K562 (cell line): ENCODE data around the gene AGPAT4. TPM values are rescaled to one million over a fixed set of nuclear protein-coding genes. Genes with fewer than 3 reads are reported as not detected.

ENCODE experiments used
- CHAMP1 ChIP-seq: fragments of 450-650 bp; IDR thresholded peaks from 2 replicates; pipeline ENCODE4 v1.6.1; 2016; ENCODE audit warnings: mild to moderate bottlenecking
- CREB3 ChIP-seq: fragments of 450-650 bp; conservative IDR thresholded peaks from 2 replicates; pipeline ENCODE4 v1.6.1; 2016; ENCODE audit warnings: missing genetic modification characterization, low read depth, mild to moderate bottlenecking, missing compliant biosample characterization, moderate library complexity
- ESRRB ChIP-seq: fragments of 250-450 bp; sonication (Bioruptor Pico); IDR thresholded peaks from 2 replicates; pipeline ENCODE4 v1.5.0; 2020; ENCODE audit warnings: mild to moderate bottlenecking, moderate library complexity, borderline replicate concordance
- KLF13 ChIP-seq: fragments of 450-650 bp; IDR thresholded peaks from 2 replicates; pipeline ENCODE4 v1.6.1; 2016; ENCODE audit warnings: missing genetic modification characterization, low read depth, mild to moderate bottlenecking, missing compliant biosample characterization, moderate library complexity, borderline replicate concordance
- MECOM ChIP-seq: fragments of 250-450 bp; sonication (Bioruptor Pico); IDR thresholded peaks from 2 replicates; pipeline ENCODE4 v1.8.0; 2022; ENCODE audit warnings: inconsistent platforms
- MLLT1 ChIP-seq, 2 experiments: fragments of 450-650 bp; IDR thresholded peaks; 2 replicates each; pipeline ENCODE4 v1.6.1; 2016
- RBFOX2 ChIP-seq: fragments of 200-400 bp; formaldehyde crosslinking; IDR thresholded peaks from 2 replicates; pipeline ENCODE4 v1.6.1; 2017; ENCODE audit warnings: low read depth, mild to moderate bottlenecking, low read length, moderate library complexity
- SNAPC5 ChIP-seq: fragments of 250-450 bp; sonication (Bioruptor Pico); IDR thresholded peaks from 2 replicates; pipeline ENCODE4 v1.8.0; 2021; ENCODE audit warnings: moderate library complexity, mild to moderate bottlenecking, inconsistent platforms
- TEAD1 ChIP-seq, 2 experiments: fragments of 450-650 bp in 1 of 2; sonication (generic) in 1 of 2; formaldehyde crosslinking; IDR thresholded peaks; 2 replicates each; pipeline versions ENCODE4 v1.4.0 to v1.8.0; 2020 to 2022; ENCODE audit warnings: mild to moderate bottlenecking in 2 of 2, missing genetic modification reagents in 1 of 2
- TEAD4 ChIP-seq, 2 experiments: sonication (generic) in 1 of 2; formaldehyde crosslinking in 1 of 2; IDR thresholded peaks; 2 replicates each; pipeline versions ENCODE4 v1.6.1 to v1.8.0; 2012 to 2022; ENCODE audit warnings: borderline replicate concordance in 1 of 2, inconsistent platforms in 1 of 2, low read length in 1 of 2, mild to moderate bottlenecking in 1 of 2, missing genetic modification reagents in 1 of 2
- TFAP4 ChIP-seq: sonication (generic); formaldehyde crosslinking; IDR thresholded peaks from 2 replicates; pipeline ENCODE4 v1.8.0; 2022; ENCODE audit warnings: missing genetic modification reagents, mild to moderate bottlenecking, moderate library complexity, borderline replicate concordance
- ZNF12 ChIP-seq: sonication (generic); formaldehyde crosslinking; IDR thresholded peaks from 2 replicates; pipeline ENCODE4 v1.4.0; 2020; ENCODE audit warnings: mild to moderate bottlenecking, missing genetic modification reagents
- ZNF134 ChIP-seq: fragments of 250-450 bp; sonication (Bioruptor Pico); conservative IDR thresholded peaks from 2 replicates; pipeline ENCODE4 v1.4.0; 2020
- ZNF395 ChIP-seq: fragments of 200-800 bp; sonication (Bioruptor generic); IDR thresholded peaks from 2 replicates; pipeline ENCODE4 v1.6.1; 2017; ENCODE audit warnings: missing genetic modification characterization, missing compliant biosample characterization
- ZNF592 ChIP-seq: fragments of 450-650 bp; IDR thresholded peaks from 2 replicates; pipeline ENCODE4 v1.6.1; 2017; ENCODE audit warnings: antibody characterized with exemption, mild to moderate bottlenecking
- polyA plus RNA-seq, 8 experiments: library from polyadenylated mRNA; depleted of rRNA in 4 of 8; stranded (reverse) in 5 of 8; unstranded in 3 of 8; fragments of >200 nt; fragmentation: Nextera tagmentation in 2 of 8; fragmentation: Illumina TruSeq in 1 of 8; extraction: Ambion mirVana in 2 of 8; extraction: Trizol in 1 of 8; gene quantifications; 2 replicates each; pipeline versions ENCODE4 v1.2.1 to v1.2.3, GENCODE V29; 2011 to 2014; ENCODE audit warnings: inconsistent platforms in 1 of 8, missing spikeins in 1 of 8
- total RNA-seq, 7 experiments: library from RNA; depleted of rRNA in 6 of 7; stranded (reverse); fragments of >200 nt in 6 of 7; fragmentation: Illumina TruSeq in 2 of 7; extraction: Trizol in 2 of 7; gene quantifications; 2 replicates each; pipeline versions ENCODE4 v1.2.1 to v1.2.3, GENCODE V29; 2011 to 2021; ENCODE audit warnings: low replicate concordance in 1 of 7

AGPAT4 gene
- total and polyA plus RNA-seq, 9 of the 15 experiments (the other 6 are each of a cell fraction or from before 2014, with no cell fraction given): 2.2 to 15.0 (median 5.7) TPM

- 0 out of 2 replicates have a peak, but pooled peaks have one; percentile 43 for TF ChIP-seq TFAP4 (CRISPR knock-in tag)
- TF ChIP-seq TEAD1 (CRISPR knock-in tag; IDR thresholded peaks at IDR 0.05): 0 out of 4 replicates have a peak, but pooled peaks of 1 of the 2 experiments have one; percentile 46
- no peak for TF ChIP-seq ZNF12 (CRISPR knock-in tag)
- TF ChIP-seq SNAPC5 (CRISPR knock-in tag): no peak
- TF ChIP-seq KLF13 (tag): no peak
- no peak for TF ChIP-seq ZNF134
- TF ChIP-seq ZNF592: peak; percentile 67
- TF ChIP-seq CREB3: no peak
- TF ChIP-seq ZNF395 (CRISPR knock-in tag): peak; percentile 16; the same call in 1 of the 2 replicates
- TF ChIP-seq MLLT1 (IDR thresholded peaks at IDR 0.05): no peak
- TF ChIP-seq TEAD4 (IDR thresholded peaks at IDR 0.05; ENCODE audit: low read length): 0 out of 2 replicates have a peak, but pooled peaks have one; percentile 12
- TF ChIP-seq TEAD4 (CRISPR knock-in tag; IDR thresholded peaks at IDR 0.05; ENCODE audit: borderline replicate concordance): no peak
- 0 out of 2 replicates have a peak, but pooled peaks have one; percentile 3 for TF ChIP-seq MECOM (CRISPR knock-in tag)
- no peak for TF ChIP-seq CHAMP1
- 0 out of 2 replicates have a peak, but pooled peaks have one; percentile 1 for TF ChIP-seq RBFOX2
- TF ChIP-seq ESRRB: no peak
Measured at GRCh38 chr6:161225681-161226008, 48.2 kb downstream of the AGPAT4 start (continued).
